Mesodermal cell (in vitro differentiated cells): ENCODE data around the gene HSD17B8.

ENCODE experiments used
- H3K27ac ChIP-seq: 2 replicates; pipeline ENCODE4 v1.7.0; 2013; ENCODE audit warnings: mild to moderate bottlenecking, low read depth, low read length, moderate library complexity; ENCODE audit not compliant: severe bottlenecking
- H3K36me3 ChIP-seq: 2 replicates; pipeline ENCODE4 v1.7.1; 2013; ENCODE audit warnings: mild to moderate bottlenecking, low read length, moderate library complexity; ENCODE audit not compliant: control insufficient read depth, insufficient read depth
- H3K4me1 ChIP-seq: one replicate; pipeline ENCODE4 v1.7.1; 2013; ENCODE audit warnings: mild to moderate bottlenecking, low read length; ENCODE audit not compliant: insufficient read depth, control insufficient read depth, poor library complexity, severe bottlenecking
- H3K4me3 ChIP-seq: 2 replicates; pipeline ENCODE4 v1.7.0; 2013; ENCODE audit warnings: low read length, control low read depth, mild to moderate bottlenecking; ENCODE audit not compliant: insufficient read depth, poor library complexity, severe bottlenecking; ENCODE audit errors: extremely low read depth
- H3K9me3 ChIP-seq: 2 replicates; pipeline ENCODE4 v1.7.1; 2013; ENCODE audit warnings: mild to moderate bottlenecking, low read length, moderate library complexity; ENCODE audit not compliant: control insufficient read depth
- WGBS, 2 experiments: methylation state at CpG; one replicate each; pipeline ENCODE4 v1.1.5; 2013; ENCODE audit warnings: missing lambda C conversion rate in 2 of 2; ENCODE audit not compliant: insufficient coverage in 2 of 2; 5-methylcytosine and 5-hydroxymethylcytosine counted together

HSD17B8 gene

DNA sequence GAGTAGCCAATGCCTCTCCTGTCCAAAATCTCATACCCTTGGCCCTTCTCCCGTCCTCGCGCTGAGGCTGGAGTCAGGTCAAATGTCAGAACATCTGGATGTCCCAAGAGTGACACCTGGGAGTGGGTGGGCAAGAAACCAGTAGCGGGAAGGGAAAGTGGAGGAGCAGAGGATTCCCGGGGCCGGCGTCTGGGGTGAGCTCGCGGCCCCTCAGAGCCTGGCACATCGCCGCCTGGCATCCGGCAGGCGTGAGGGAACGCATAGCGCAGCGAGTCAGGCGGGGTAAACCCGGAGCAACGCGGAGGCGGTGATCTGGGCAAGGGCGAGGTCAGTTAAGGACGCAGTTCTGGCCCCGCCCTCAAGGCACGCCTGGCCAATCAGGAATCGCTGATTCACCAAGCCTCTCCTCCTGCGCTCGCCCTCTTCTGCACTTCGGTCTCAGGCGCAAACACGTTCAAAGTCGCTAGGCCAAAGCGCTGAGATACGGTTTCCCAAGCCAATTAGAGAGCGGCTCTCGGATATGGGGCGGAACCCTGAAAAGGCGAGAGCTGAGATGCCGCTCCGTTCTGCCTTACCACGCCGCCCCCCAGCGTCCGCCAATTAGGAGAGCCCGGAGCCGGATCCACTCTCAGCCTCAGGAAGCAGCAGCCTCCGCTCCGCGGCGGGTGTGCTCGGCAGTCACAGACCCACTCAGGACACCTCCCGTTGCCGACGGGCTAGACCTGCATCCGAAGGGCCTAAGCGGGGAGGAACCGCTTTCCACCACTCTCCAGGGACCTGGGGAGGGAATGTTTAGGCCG is 44.7 kb downstream of the HSD17B8 start:
- Histone ChIP-seq H3K9me3 (no peaks in the 10 kb centered on the region), H3K4me1 (peaks cover 10% of the 10 kb centered on the region), H3K4me3 (peak overlapping the region; percentile 48), H3K36me3 (peaks cover 13% of the 10 kb centered on the region), H3K27ac (peak overlapping the region; percentile 79)
- 1% methylated on average over 49 to 57 of the region's 58 CpGs for WGBS, 2 experiments

DNA sequence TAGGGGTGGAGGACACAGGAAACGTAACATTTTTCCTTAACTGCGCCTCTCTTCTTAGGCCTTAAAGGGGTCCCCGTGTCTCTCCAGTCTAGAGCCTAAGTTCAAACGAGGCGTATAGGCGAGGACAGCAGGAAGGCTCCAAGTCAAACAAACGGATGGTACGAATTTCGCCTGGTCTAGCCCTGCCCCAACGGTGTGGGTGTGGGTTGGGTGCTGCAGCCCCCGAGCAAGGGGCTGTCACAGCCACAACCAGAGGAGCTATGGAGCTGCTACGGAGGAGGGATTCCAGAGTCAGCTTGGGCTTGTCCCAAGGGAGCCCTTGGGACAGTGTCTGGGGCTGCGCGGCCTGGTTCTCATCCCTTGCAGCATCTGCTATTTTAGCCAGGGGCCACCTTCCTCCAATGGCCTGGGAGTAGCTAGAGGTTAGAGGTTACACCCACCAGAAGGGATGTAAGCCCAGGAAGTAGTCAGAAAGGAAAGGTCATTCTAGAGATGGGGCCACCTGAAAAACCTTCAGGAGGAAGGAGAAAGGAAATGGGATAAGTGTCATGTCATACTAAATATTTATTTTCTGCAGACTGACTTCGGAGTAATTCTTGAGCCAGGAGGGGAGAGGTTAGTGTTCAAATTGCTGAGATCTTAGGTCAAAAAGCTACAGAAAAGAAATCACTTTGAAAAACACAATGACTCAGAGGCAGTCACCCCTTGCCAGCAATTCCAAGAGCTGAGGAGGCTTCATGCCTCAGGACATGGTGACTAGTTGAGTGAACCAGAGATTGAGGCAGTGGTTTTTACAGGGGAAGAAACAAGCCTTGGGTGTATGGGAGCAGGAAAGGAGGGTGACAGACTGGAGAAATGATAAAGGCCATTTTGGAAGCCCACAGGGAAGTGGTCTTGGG is 45.5 kb downstream of the HSD17B8 start:
- Histone ChIP-seq H3K4me3 (peak overlapping the region; percentile 48), H3K4me1 (peaks cover 10% of the 10 kb centered on the region), H3K27ac (peak overlapping the region; percentile 79), H3K9me3 (no peaks in the 10 kb centered on the region), H3K36me3 (peaks cover 14% of the 10 kb centered on the region)
- WGBS, 2 experiments, result 43 to 48% methylated on average over 11 of the region's 15 CpGs

DNA sequence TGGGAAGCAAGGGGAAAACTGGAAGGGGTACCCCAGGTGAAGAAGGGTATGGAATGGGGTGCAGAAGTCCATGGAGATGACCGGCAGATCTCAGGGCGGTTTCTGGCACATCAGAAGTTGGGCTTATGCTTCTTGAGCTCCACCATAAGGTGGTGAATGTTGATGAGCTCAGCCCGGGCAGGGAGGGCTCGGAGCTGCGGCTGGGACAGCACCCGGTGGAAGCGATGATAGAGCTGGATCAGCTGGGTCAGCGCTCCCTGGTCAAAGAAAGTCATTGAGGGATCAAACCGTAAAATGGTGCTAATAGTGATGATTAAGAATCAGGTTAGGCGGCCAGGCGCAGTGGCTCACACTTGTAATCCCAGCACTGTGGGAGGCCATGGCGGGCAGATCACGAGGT is 46.3 kb downstream of the HSD17B8 start:
- H3K27ac ChIP-seq, result no peak overlapping the region
- no peaks in the 10 kb centered on the region for H3K9me3 ChIP-seq
- H3K36me3 ChIP-seq, result peaks cover 16% of the 10 kb centered on the region
- no peak overlapping the region for H3K4me3 ChIP-seq
- H3K4me1 ChIP-seq, result peaks cover 10% of the 10 kb centered on the region
- 98 to 99% methylated on average over 9 to 12 of the region's 13 CpGs for WGBS, 2 experiments

DNA sequence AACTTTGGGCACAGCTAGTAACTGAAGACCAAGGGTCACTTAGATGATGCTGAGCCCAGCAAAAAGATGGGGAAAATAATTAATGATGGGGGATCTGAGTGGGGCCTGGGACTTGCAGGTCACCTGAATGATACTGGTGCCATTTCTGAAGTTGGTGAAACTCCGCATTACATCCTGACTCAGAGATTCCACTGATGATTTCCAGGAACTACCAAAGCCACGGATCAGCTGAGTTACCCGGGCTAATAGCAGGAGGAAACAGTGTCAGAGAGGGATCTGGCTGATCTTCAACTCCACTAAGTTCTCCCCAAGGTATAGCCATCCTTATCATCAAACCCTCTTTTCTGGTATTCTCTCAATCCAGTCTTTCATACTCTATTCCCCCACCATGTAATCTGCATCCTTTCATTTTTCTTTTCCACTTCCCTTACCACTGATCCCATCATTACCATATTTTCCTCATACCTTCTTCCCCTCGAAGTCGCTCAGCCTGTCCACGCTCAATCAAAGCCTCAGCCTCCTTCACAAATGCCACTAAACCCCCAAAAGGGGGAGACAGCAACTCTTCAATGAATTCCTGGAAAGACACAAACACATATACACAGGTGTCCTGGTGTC is 47.0 kb downstream of the HSD17B8 start:
- Histone ChIP-seq H3K4me1 (peaks cover 10% of the 10 kb centered on the region), H3K9me3 (no peaks in the 10 kb centered on the region), H3K36me3 (peaks cover 19% of the 10 kb centered on the region), H3K27ac (no peak overlapping the region), H3K4me3 (no peak overlapping the region)
- WGBS, 2 experiments, result 91 to 92% methylated on average over 5 to 6 of the region's 6 CpGs

GRCh38 chr6:33252759-33253158 is 48.3 kb downstream of the HSD17B8 start:
- Histone ChIP-seq H3K36me3 (peaks cover 31% of the 10 kb centered on the region), H3K27ac (no peak overlapping the region), H3K4me3 (no peak overlapping the region), H3K4me1 (peaks cover 10% of the 10 kb centered on the region), H3K9me3 (no peaks in the 10 kb centered on the region)

GRCh38 chr6:33254591-33254990 is 50.1 kb downstream of the HSD17B8 start:
- Histone ChIP-seq H3K9me3 (no peaks in the 10 kb centered on the region), H3K4me3 (no peak overlapping the region), H3K36me3 (peaks cover 43% of the 10 kb centered on the region), H3K4me1 (peaks cover 10% of the 10 kb centered on the region), H3K27ac (no peak overlapping the region)
- no CpG with 5 or more reads among the region's 4 CpGs for WGBS, 2 experiments
